Keratinocyte (primary cell): ENCODE measurements around the gene ZNF747.

ENCODE experiments used
- EZH2 ChIP-seq: IDR thresholded peaks from one replicate; pipeline ENCODE4 v1.6.1; 2012; ENCODE audit warnings: inconsistent platforms, mild to moderate bottlenecking, low read length, moderate library complexity
- TF ChIP-seq, protein P1 (sequence below), 3 experiments: IDR thresholded peaks in 1 of 3; conservative IDR thresholded peaks in 1 of 3; optimal IDR thresholded peaks in 1 of 3; 2 replicates in 2 of 3; 3 replicates in 1 of 3; pipeline versions ENCODE3 to v1.5.1; 2011; ENCODE audit warnings: low read length in 3 of 3, mild to moderate bottlenecking in 3 of 3, moderate library complexity in 2 of 3, control low read depth in 1 of 3, inconsistent platforms in 1 of 3; ENCODE audit not compliant: insufficient read depth in 2 of 3; ENCODE audit errors: extremely low read depth in 1 of 3

DNA sequence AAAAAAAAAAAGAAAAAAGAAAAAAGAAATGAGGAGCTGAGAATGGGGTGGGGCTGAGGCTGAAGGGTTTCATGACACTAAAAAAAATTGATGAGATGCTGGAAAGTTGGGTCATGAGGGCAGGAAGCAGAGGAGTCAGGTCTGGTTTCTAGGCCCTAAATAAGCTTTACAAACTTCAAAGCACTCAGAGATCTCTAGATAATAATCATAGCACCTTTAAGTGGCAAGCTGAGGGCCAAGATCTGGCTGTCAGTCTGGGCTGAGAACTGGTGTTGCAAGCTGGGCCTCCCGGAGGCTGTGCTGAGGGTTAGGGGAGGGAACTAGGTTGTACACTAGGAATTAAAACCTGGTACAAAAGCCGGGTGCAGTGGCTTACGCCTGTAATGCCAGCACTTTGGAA is 17.1 kb upstream of the ZNF747 start:
- TF ChIP-seq, protein P1, sequence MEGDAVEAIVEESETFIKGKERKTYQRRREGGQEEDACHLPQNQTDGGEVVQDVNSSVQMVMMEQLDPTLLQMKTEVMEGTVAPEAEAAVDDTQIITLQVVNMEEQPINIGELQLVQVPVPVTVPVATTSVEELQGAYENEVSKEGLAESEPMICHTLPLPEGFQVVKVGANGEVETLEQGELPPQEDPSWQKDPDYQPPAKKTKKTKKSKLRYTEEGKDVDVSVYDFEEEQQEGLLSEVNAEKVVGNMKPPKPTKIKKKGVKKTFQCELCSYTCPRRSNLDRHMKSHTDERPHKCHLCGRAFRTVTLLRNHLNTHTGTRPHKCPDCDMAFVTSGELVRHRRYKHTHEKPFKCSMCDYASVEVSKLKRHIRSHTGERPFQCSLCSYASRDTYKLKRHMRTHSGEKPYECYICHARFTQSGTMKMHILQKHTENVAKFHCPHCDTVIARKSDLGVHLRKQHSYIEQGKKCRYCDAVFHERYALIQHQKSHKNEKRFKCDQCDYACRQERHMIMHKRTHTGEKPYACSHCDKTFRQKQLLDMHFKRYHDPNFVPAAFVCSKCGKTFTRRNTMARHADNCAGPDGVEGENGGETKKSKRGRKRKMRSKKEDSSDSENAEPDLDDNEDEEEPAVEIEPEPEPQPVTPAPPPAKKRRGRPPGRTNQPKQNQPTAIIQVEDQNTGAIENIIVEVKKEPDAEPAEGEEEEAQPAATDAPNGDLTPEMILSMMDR (optimal IDR thresholded peaks at IDR 0.05 in 1 of 3, IDR thresholded peaks at IDR 0.05 in 1 of 3, conservative IDR thresholded peaks at IDR 0.05 in 1 of 3; ENCODE audit: extremely low read depth in 1 of 3, insufficient read depth in 2 of 3, low read length in 3 of 3), result no peak
- no peak for TF ChIP-seq EZH2
